Heart left ventricle (tissue), 16 donors: ENCODE results near the gene LUZP2. TPM values are rescaled to one million over a fixed set of nuclear protein-coding genes. Genes with fewer than 3 reads are reported as not detected.

ENCODE experiments used
- ATAC-seq, 4 donors: fragments of 200-7000 bp; cut with Tn5 transposase; one replicate each; pipeline ENCODE4 v1.9.1; 2020 to 2022; ENCODE audit warnings: moderate library complexity in 4 of 4, mild to moderate bottlenecking in 3 of 4, moderate number of reproducible peaks in 1 of 4
- DNase-seq, 5 donors: peaks; one replicate each; pipeline ENCODE4 v3.0.0-alpha.2; 2020
- H3K27ac ChIP-seq, 12 donors: fragments of 200-600 bp; sonication (generic) in 4 of 12; one replicate each; pipeline versions ENCODE4 v1.5.0 to v1.8.0; 2016 to 2022; ENCODE audit warnings: mild to moderate bottlenecking in 2 of 12
- H3K27me3 ChIP-seq, 9 donors: fragments of 200-600 bp; sonication (generic) in 2 of 9; one replicate each; pipeline versions ENCODE4 v1.5.1 to v1.8.0; 2016 to 2022; ENCODE audit warnings: mild to moderate bottlenecking in 3 of 9
- H3K36me3 ChIP-seq, 9 donors: fragments of 200-600 bp; sonication (generic) in 2 of 9; one replicate each; pipeline versions ENCODE4 v1.5.0 to v1.8.0; 2018 to 2022; ENCODE audit warnings: mild to moderate bottlenecking in 2 of 9
- H3K4me1 ChIP-seq, 12 donors: fragments of 200-600 bp; sonication (generic) in 4 of 12; one replicate each; pipeline versions ENCODE4 v1.5.0 to v1.8.0; 2016 to 2022; ENCODE audit warnings: mild to moderate bottlenecking in 3 of 12
- H3K4me3 ChIP-seq, 12 donors: fragments of 200-600 bp; sonication (generic) in 4 of 12; one replicate each; pipeline versions ENCODE4 v1.5.0 to v1.8.0; 2017 to 2022; ENCODE audit warnings: mild to moderate bottlenecking in 9 of 12, moderate library complexity in 4 of 12
- H3K9me3 ChIP-seq, 12 donors: fragments of 200-600 bp; sonication (generic) in 4 of 12; one replicate each; pipeline versions ENCODE4 v1.5.0 to v1.8.0; 2016 to 2022; ENCODE audit warnings: mild to moderate bottlenecking in 1 of 12
- CTCF ChIP-seq, 12 donors: fragments of 200-600 bp; sonication (generic) in 4 of 12; IDR thresholded peaks; one replicate each; pipeline versions ENCODE4 v1.5.0 to v1.8.0; 2018 to 2022; ENCODE audit warnings: antibody characterized with exemption in 12 of 12, mild to moderate bottlenecking in 5 of 12
- POLR2A ChIP-seq, 2 donors: fragments of 450-650 bp; IDR thresholded peaks; one replicate each; pipeline ENCODE4 v1.6.1; 2017; ENCODE audit warnings: antibody characterized with exemption in 2 of 2, mild to moderate bottlenecking in 2 of 2, moderate library complexity in 2 of 2
- WGBS, 4 donors: extraction: QIAGEN DNeasy Blood & Tissue Kit in 2 of 4; methylation state at CpG; one replicate each; pipeline versions ENCODE4 v1.1.5 to v1.1.7; 2013 to 2018; 5-methylcytosine and 5-hydroxymethylcytosine counted together
- intact Hi-C, 10 donors: fragments of 100-400 bp; cut with DNase I; formaldehyde crosslinking; loops; one replicate each; pipeline versions ENCODE4 v1.11.1 to v1.14.2; 2022
- polyA plus RNA-seq, 2 donors: library from polyadenylated mRNA; stranded (reverse); fragments of 200-250 nt; gene quantifications; one replicate each; pipeline ENCODE4 v1.2.3, GENCODE V29; 2013
- total RNA-seq, 9 donors: library from RNA; depleted of rRNA in 2 of 9; stranded (reverse); fragments of >200 nt in 2 of 9; fragmentation: NEBNext Ultra II Directional in 3 of 9; extraction: Animal tissue kit (Norgen Biotek cat#: 25700) in 3 of 9; gene quantifications; one replicate each; pipeline versions ENCODE4 v1.1.0 to v1.2.4, GENCODE V29; 2016 to 2023
- donor health status: ischemic (EF 13 %, LVEDD 7.1; RV severe dilation, severe dysfunction).
- donor health status: healthy with polysubstance abuse.
- donor health status: DM: no; HTN: yes; CAD: no.
- donor health status: DM: no; HTN: no; CAD: no.
- donor health status: ischemic (EF 25% LVEDD 6.9; RV normal size, moderate dysfunction).
- donor health status: ischemic (EF 25% LVEDD 5.7; RV mildly dilated, moderate dysfunction).
- donor health status: healthy.
- donor health status: DM: yes; HTN: yes; CAD: no.
- donor health status: ischemic (EF 35%, LVEDD 5.7; RV mildly dilated, moderate dysfunction).
- donor health status: nonischemic (EF 11% LVEDD 7.7; RV severe dilation, severe dysfunction).
- donor health status: DM: yes; HTN: yes; CAD: no.
- donor health status: PGD.
- donor health status: ischemic (EF 29% LVEDD 5.4; RV normal size, mild dysfunction).
- donor health status: nonischemic (EF 23%, LVEDD 6.1; RV moderate dilation, normal function).

Gene LUZP2
- total and polyA plus RNA-seq, 11 donors, result 0.11 to 0.30 (median 0.17) TPM; not detected in 7

- ATAC-seq, result no peak
- intact Hi-C loops, result no loop called here
- H3K9me3 ChIP-seq, result no peaks in the 10 kb centered on the region
- H3K27ac ChIP-seq, result no peak overlapping the region
- no peak overlapping the region for H3K4me3 ChIP-seq
- no peaks in the 10 kb centered on the region for H3K27me3 ChIP-seq
- H3K4me1 ChIP-seq, result no peaks in the 10 kb centered on the region
- TF ChIP-seq POLR2A (IDR thresholded peaks at IDR 0.05), result no peak
- no peak for TF ChIP-seq CTCF (IDR thresholded peaks at IDR 0.05)
- DNase-seq, result no peak
- H3K36me3 ChIP-seq, result no peaks in the 10 kb centered on the region
Observed at GRCh38 chr11:24754406-24754805, 257.6 kb downstream of the LUZP2 start.

GRCh38 chr11:24755260-24755839, 258.5 kb downstream of the LUZP2 start:
- no peaks in the 10 kb centered on the region for H3K9me3 ChIP-seq
- no peaks in the 10 kb centered on the region for H3K36me3 ChIP-seq
- 85 to 92% (median 91%) methylated on average over 7 of the region's 7 CpGs for WGBS, 4 donors
- intact Hi-C loops, result no loop called here
- DNase-seq (no peak), ATAC-seq (no peak)
- TF ChIP-seq CTCF (IDR thresholded peaks at IDR 0.05) (no peak), POLR2A (IDR thresholded peaks at IDR 0.05) (no peak)
- H3K27me3 ChIP-seq, result no peaks in the 10 kb centered on the region
- no peak overlapping the region for H3K4me3 ChIP-seq
- no peaks in the 10 kb centered on the region for H3K4me1 ChIP-seq
- H3K27ac ChIP-seq, result no peak overlapping the region

GRCh38 chr11:24759742-24760141, 262.9 kb downstream of the LUZP2 start:
- ATAC-seq (no peak), DNase-seq (no peak)
- Histone ChIP-seq H3K27me3 (no peaks in the 10 kb centered on the region), H3K4me1 (no peaks in the 10 kb centered on the region), H3K27ac (no peak overlapping the region), H3K36me3 (no peaks in the 10 kb centered on the region), H3K4me3 (no peak overlapping the region), H3K9me3 (peaks cover 0 to 3% (median 0%) of the 10 kb centered on the region in 12 donors)
- no peak for TF ChIP-seq POLR2A (IDR thresholded peaks at IDR 0.05)
- no peak for TF ChIP-seq CTCF (IDR thresholded peaks at IDR 0.05)
- intact Hi-C loops, result no loop called here
- 85 to 93% (median 88%) methylated on average over 3 of the region's 3 CpGs for WGBS, 4 donors

GRCh38 chr11:24760681-24761080, 263.8 kb downstream of the LUZP2 start:
- Histone ChIP-seq H3K4me3 (no peak overlapping the region), H3K9me3 (peaks cover 0 to 3% (median 0%) of the 10 kb centered on the region in 12 donors), H3K27ac (no peak overlapping the region), H3K36me3 (no peaks in the 10 kb centered on the region), H3K27me3 (no peaks in the 10 kb centered on the region), H3K4me1 (no peaks in the 10 kb centered on the region)
- no peak for DNase-seq
- TF ChIP-seq CTCF (IDR thresholded peaks at IDR 0.05), result no peak
- no peak for TF ChIP-seq POLR2A (IDR thresholded peaks at IDR 0.05)
- no peak for ATAC-seq
- intact Hi-C loops, result no loop called here
